Upper lobe of left lung (tissue), 4 donors: Measurements from ENCODE around the gene PLTP.

ENCODE experiments used
- EP300 ChIP-seq, 4 donors: sonication (generic); formaldehyde crosslinking; IDR thresholded peaks; one replicate each; pipeline ENCODE4 v1.5.1; 2017; ENCODE audit warnings: antibody characterized with exemption in 4 of 4, control low read depth in 2 of 4
- POLR2AphosphoS5 ChIP-seq, 2 donors: sonication (generic); formaldehyde crosslinking; IDR thresholded peaks; one replicate each; pipeline ENCODE4 v1.5.1; 2017; ENCODE audit warnings: antibody characterized with exemption in 2 of 2
- TF ChIP-seq, protein P1 (sequence below), 6 experiments: fragments of 450-650 bp in 4 of 6; fragments of 200-600 bp in 2 of 6; sonication (generic) in 2 of 6; IDR thresholded peaks; one replicate each; pipeline ENCODE4 v1.5.1; 2016 to 2019; ENCODE audit warnings: antibody characterized with exemption in 6 of 6

GRCh38 chr20:45902199-45902701 lies 9.7 kb downstream of the PLTP start:
- TF ChIP-seq, protein P1, sequence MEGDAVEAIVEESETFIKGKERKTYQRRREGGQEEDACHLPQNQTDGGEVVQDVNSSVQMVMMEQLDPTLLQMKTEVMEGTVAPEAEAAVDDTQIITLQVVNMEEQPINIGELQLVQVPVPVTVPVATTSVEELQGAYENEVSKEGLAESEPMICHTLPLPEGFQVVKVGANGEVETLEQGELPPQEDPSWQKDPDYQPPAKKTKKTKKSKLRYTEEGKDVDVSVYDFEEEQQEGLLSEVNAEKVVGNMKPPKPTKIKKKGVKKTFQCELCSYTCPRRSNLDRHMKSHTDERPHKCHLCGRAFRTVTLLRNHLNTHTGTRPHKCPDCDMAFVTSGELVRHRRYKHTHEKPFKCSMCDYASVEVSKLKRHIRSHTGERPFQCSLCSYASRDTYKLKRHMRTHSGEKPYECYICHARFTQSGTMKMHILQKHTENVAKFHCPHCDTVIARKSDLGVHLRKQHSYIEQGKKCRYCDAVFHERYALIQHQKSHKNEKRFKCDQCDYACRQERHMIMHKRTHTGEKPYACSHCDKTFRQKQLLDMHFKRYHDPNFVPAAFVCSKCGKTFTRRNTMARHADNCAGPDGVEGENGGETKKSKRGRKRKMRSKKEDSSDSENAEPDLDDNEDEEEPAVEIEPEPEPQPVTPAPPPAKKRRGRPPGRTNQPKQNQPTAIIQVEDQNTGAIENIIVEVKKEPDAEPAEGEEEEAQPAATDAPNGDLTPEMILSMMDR (IDR thresholded peaks at IDR 0.05), result no peak
- TF ChIP-seq POLR2AphosphoS5 (IDR thresholded peaks at IDR 0.05) (no peak), EP300 (IDR thresholded peaks at IDR 0.05) (no peak)
